DMS53 treated with DMSO at 0.1 percent for 48 hours (cell line): Measurements from ENCODE around the gene NR4A2.
"Not testable (repeated sequence)": the region's sequence is repeated elsewhere in the genome, so short reads cannot be mapped to it uniquely, and the experiment has no call there.

ENCODE experiments used
- DNase-seq: peaks from one replicate; lab custom pipeline; 2025; ENCODE audit not compliant: unreplicated experiment; lab: John Stamatoyannopoulos, UW

The NR4A2 gene

GRCh38 chr2:156322686-156323231, 9.8 kb downstream of the NR4A2 start:
- DNase-seq = no peak

GRCh38 chr2:156322051-156322685, 10.4 kb downstream of the NR4A2 start:
- DNase-seq = no peak

- DNase-seq = no peak
Observed at GRCh38 chr2:156321243-156321904, 11.1 kb downstream of the NR4A2 start.

- peak; percentile 69 for DNase-seq
Observed at GRCh38 chr2:156320486-156321098, 11.9 kb downstream of the NR4A2 start.

GRCh38 chr2:156319811-156320485, 12.6 kb downstream of the NR4A2 start:
- peak; percentile 82 for DNase-seq

GRCh38 chr2:156317631-156318030, 14.9 kb downstream of the NR4A2 start:
- no peak for DNase-seq

- DNase-seq = no peak
Observed at GRCh38 chr2:156311976-156312375, 20.5 kb downstream of the NR4A2 start.

GRCh38 chr2:156310773-156311172, 21.7 kb downstream of the NR4A2 start:
- no peak for DNase-seq

- DNase-seq = no peak
Observed at GRCh38 chr2:156309917-156310316, 22.6 kb downstream of the NR4A2 start.

- DNase-seq = no peak
Observed at GRCh38 chr2:156309167-156309566, 23.4 kb downstream of the NR4A2 start.

- DNase-seq = no peak
Observed at GRCh38 chr2:156306821-156307220, 25.7 kb downstream of the NR4A2 start.

- DNase-seq = no peak
Observed at GRCh38 chr2:156305121-156305520, 27.4 kb downstream of the NR4A2 start.

- DNase-seq = peak; percentile 42
Observed at GRCh38 chr2:156300337-156300736, 32.2 kb downstream of the NR4A2 start.

GRCh38 chr2:156294945-156295580, 37.5 kb downstream of the NR4A2 start:
- DNase-seq = no peak

- not testable (repeated sequence) for DNase-seq
Observed at GRCh38 chr2:156293382-156293781, 39.1 kb downstream of the NR4A2 start.

- no peak for DNase-seq
Observed at GRCh38 chr2:156279446-156280150, 52.9 kb downstream of the NR4A2 start.
